ENCODE results near the gene ZNF609.

GRCh38 chr15:64673866-64674265, 213.5 kb downstream of the ZNF609 start:
- TF ChIP-seq POU2F2 (IDR thresholded peaks at IDR 0.05; ENCODE audit: low read depth, low read length) (no peak), POLR2AphosphoS5 (IDR thresholded peaks at IDR 0.05; ENCODE audit: low read depth, low read length) (no peak), POLR2A (IDR thresholded peaks at IDR 0.05; ENCODE audit: low read depth, low read length) (no peak), TAF1 (IDR thresholded peaks at IDR 0.05; ENCODE audit: low read depth, low read length) (no peak)
